CD4-positive, alpha-beta memory T cell (primary cell): Measurements from ENCODE around the gene CENPU. TPM values are rescaled to one million over a fixed set of nuclear protein-coding genes. Genes with fewer than 3 reads are reported as not detected.

Experiments
- CTCF ChIA-PET: fragments of 350-600 bp; sonication (Branson Sonifier 250); formaldehyde crosslinking; loops from one replicate; lab custom pipeline; 2021; ENCODE audit warnings: inconsistent platforms; ENCODE audit not compliant: partially characterized antibody; lab: Charles Lee
- POLR2A ChIA-PET: fragments of 350-600 bp; sonication (Branson Sonifier 250); formaldehyde crosslinking; loops from one replicate; lab custom pipeline; 2021; ENCODE audit not compliant: partially characterized antibody; lab: Charles Lee
- DNase-seq, 5 donors: peaks; one replicate each; pipeline versions ENCODE4 v3.0.0 to v3.0.0-alpha.2; 2020 to 2022; ENCODE audit warnings: mixed read lengths in 1 of 5
- H3K27ac ChIP-seq: one replicate; pipeline ENCODE4 v1.7.0; 2013; ENCODE audit warnings: low read depth, low read length
- H3K27me3 ChIP-seq: 2 replicates; pipeline ENCODE4 v1.7.0; 2013; ENCODE audit warnings: mild to moderate bottlenecking, low read length, moderate library complexity; ENCODE audit not compliant: insufficient read depth
- H3K36me3 ChIP-seq: 2 replicates; pipeline ENCODE4 v1.7.0; 2013; ENCODE audit warnings: mild to moderate bottlenecking, low read length, moderate library complexity; ENCODE audit not compliant: insufficient read depth
- H3K4me1 ChIP-seq: 2 replicates; pipeline ENCODE4 v1.7.0; 2013; ENCODE audit warnings: mild to moderate bottlenecking, low read length, moderate library complexity; ENCODE audit not compliant: insufficient read depth
- H3K4me3 ChIP-seq, 2 donors: one replicate each; pipeline ENCODE4 v1.7.0; 2013; ENCODE audit warnings: low read length in 2 of 2, mild to moderate bottlenecking in 1 of 2
- H3K9me3 ChIP-seq, 2 donors: one replicate each; pipeline ENCODE4 v1.7.0; 2013; ENCODE audit warnings: low read length in 2 of 2, control low read depth in 1 of 2; ENCODE audit not compliant: control insufficient read depth in 1 of 2
- H3K27ac Mint-ChIP-seq, 7 donors: one replicate each; pipeline ENCODE4 v1.8.0; 2020 to 2021; ENCODE audit warnings: mixed read lengths in 7 of 7, mild to moderate bottlenecking in 6 of 7, inconsistent platforms in 3 of 7, moderate library complexity in 3 of 7
- H3K27me3 Mint-ChIP-seq, 2 donors: one replicate each; pipeline ENCODE4 v1.8.0; 2020 to 2021; ENCODE audit warnings: mixed read lengths in 2 of 2
- H3K36me3 Mint-ChIP-seq, 2 donors: one replicate each; pipeline ENCODE4 v1.8.0; 2020 to 2021; ENCODE audit warnings: mixed read lengths in 2 of 2, inconsistent platforms in 1 of 2, mild to moderate bottlenecking in 1 of 2
- H3K4me1 Mint-ChIP-seq, 4 donors: one replicate each; pipeline ENCODE4 v1.8.0; 2020 to 2021; ENCODE audit warnings: mixed read lengths in 4 of 4, mild to moderate bottlenecking in 1 of 4
- H3K4me3 Mint-ChIP-seq, 8 donors: one replicate each; pipeline ENCODE4 v1.8.0; 2020 to 2021; ENCODE audit warnings: mixed read lengths in 8 of 8, mild to moderate bottlenecking in 7 of 8, moderate library complexity in 6 of 8, inconsistent platforms in 3 of 8
- H3K9me3 Mint-ChIP-seq, 8 donors: one replicate each; pipeline ENCODE4 v1.8.0; 2020 to 2021; ENCODE audit warnings: mixed read lengths in 8 of 8, mild to moderate bottlenecking in 5 of 8, inconsistent platforms in 3 of 8, moderate library complexity in 1 of 8
- intact Hi-C: fragments of 100-400 bp; cut with micrococcal nuclease; formaldehyde crosslinking; loops from one replicate; pipeline ENCODE4 v1.15.1; 2023
- polyA plus RNA-seq, 2 donors: library from polyadenylated mRNA; unstranded; fragments of 300-500 nt; fragmentation: Illumina TruSeq; gene quantifications; one replicate each; pipeline ENCODE4 v1.2.3, GENCODE V29; 2021
- total RNA-seq, 2 experiments: library from RNA; stranded (reverse); gene quantifications; one replicate each; pipeline ENCODE4 v1.2.3, GENCODE V29; 2021

Gene CENPU
- total and polyA plus RNA-seq, 4 experiments from 2014 or later: 2.1 to 4.6 (median 3.2) TPM

GRCh38 chr4:184713887-184714286, 20.0 kb downstream of the CENPU start:
- Mint-ChIP-seq H3K27ac (no peak overlapping the region), H3K36me3 (peaks cover 4 to 18% of the 10 kb centered on the region in 2 donors), H3K27me3 (no peaks in the 10 kb centered on the region), H3K9me3 (peaks cover 0 to 3% (median 0%) of the 10 kb centered on the region in 8 donors), H3K4me3 (no peak overlapping the region), H3K4me1 (peaks cover 0 to 3% (median under 1%) of the 10 kb centered on the region in 4 donors)
- Histone ChIP-seq H3K4me1 (no peaks in the 10 kb centered on the region), H3K9me3 (no peaks in the 10 kb centered on the region), H3K36me3 (no peaks in the 10 kb centered on the region), H3K27ac (no peak overlapping the region), H3K4me3 (no peak overlapping the region), H3K27me3 (no peaks in the 10 kb centered on the region)
- ChIA-PET POLR2A (no interaction called here), CTCF (no interaction called here)
- DNase-seq: no peak
- intact Hi-C loops: no loop called here

GRCh38 chr4:184712322-184712721, 21.6 kb downstream of the CENPU start:
- CTCF ChIA-PET: no interaction called here

GRCh38 chr4:184706453-184706852, 27.4 kb downstream of the CENPU start:
- no peak overlapping the region for H3K4me3 ChIP-seq
- DNase-seq: no peak
- H3K27me3 Mint-ChIP-seq: no peaks in the 10 kb centered on the region
- CTCF ChIA-PET: interaction anchor here (0.6 kb wide), 1 partner anchor 28 kb away, joined by 4 read pairs; the partner anchor contains the start of gene CENPU
- H3K4me3 Mint-ChIP-seq: no peak overlapping the region
- H3K27ac ChIP-seq: no peak overlapping the region
- no peaks in the 10 kb centered on the region for H3K9me3 Mint-ChIP-seq
- POLR2A ChIA-PET: interaction anchor here (0.6 to 1.7 kb wide), 2 partner anchors 27 to 38 kb away, joined by 3 to 4 read pairs; partner anchors contain the start of gene CENPU
- H3K27me3 ChIP-seq: no peaks in the 10 kb centered on the region
- H3K36me3 ChIP-seq: no peaks in the 10 kb centered on the region
- H3K4me1 ChIP-seq: peaks cover 7% of the 10 kb centered on the region
- intact Hi-C loops: no loop called here
- H3K9me3 ChIP-seq: no peaks in the 10 kb centered on the region
- H3K36me3 Mint-ChIP-seq: peaks cover 0 to 7% of the 10 kb centered on the region in 2 donors
- H3K4me1 Mint-ChIP-seq: peaks cover 7 to 13% (median 9%) of the 10 kb centered on the region in 4 donors
- H3K27ac Mint-ChIP-seq: peak overlapping the region in 1 of 7 donors; percentile 39

More at GRCh38 chr4:184712322-184712721, 21.6 kb downstream of the CENPU start:
- H3K36me3 ChIP-seq: no peaks in the 10 kb centered on the region
- H3K27ac Mint-ChIP-seq: no peak overlapping the region
- no peaks in the 10 kb centered on the region for H3K27me3 Mint-ChIP-seq
- H3K9me3 Mint-ChIP-seq: no peaks in the 10 kb centered on the region
- no peaks in the 10 kb centered on the region for H3K27me3 ChIP-seq
- H3K36me3 Mint-ChIP-seq: peaks cover 1 to 15% of the 10 kb centered on the region in 2 donors
- H3K4me1 Mint-ChIP-seq: peaks cover 0 to 1% (median 0%) of the 10 kb centered on the region in 4 donors
- H3K4me3 ChIP-seq: no peak overlapping the region
- no peaks in the 10 kb centered on the region for H3K4me1 ChIP-seq
- no peak overlapping the region for H3K27ac ChIP-seq
- DNase-seq: no peak
- H3K9me3 ChIP-seq: no peaks in the 10 kb centered on the region
- H3K4me3 Mint-ChIP-seq: no peak overlapping the region
- POLR2A ChIA-PET: no interaction called here
- intact Hi-C loops: no loop called here

- POLR2A ChIA-PET: no interaction called here
- CTCF ChIA-PET: no interaction called here
- Mint-ChIP-seq H3K27ac (peak overlapping the region in 2 of 7 donors; percentile 1 to 65), H3K9me3 (no peaks in the 10 kb centered on the region), H3K4me1 (peaks cover 7 to 13% (median 9%) of the 10 kb centered on the region in 4 donors), H3K27me3 (no peaks in the 10 kb centered on the region), H3K4me3 (peak overlapping the region in 7 of 8 donors; percentile 2 to 63 (median 35)), H3K36me3 (peaks cover 0 to 10% of the 10 kb centered on the region in 2 donors)
- DNase-seq: peak in 3 of 5 donors; percentile 5 to 7 (median 6)
- intact Hi-C loops: no loop called here
- H3K36me3 ChIP-seq: no peaks in the 10 kb centered on the region
- H3K27me3 ChIP-seq: no peaks in the 10 kb centered on the region
- no peak overlapping the region for H3K27ac ChIP-seq
- peaks cover 7% of the 10 kb centered on the region for H3K4me1 ChIP-seq
- H3K9me3 ChIP-seq: no peaks in the 10 kb centered on the region
- H3K4me3 ChIP-seq: no peak overlapping the region
Observed at GRCh38 chr4:184705692-184706091, 28.2 kb downstream of the CENPU start.

GRCh38 chr4:184702114-184702513, 31.8 kb downstream of the CENPU start:
- intact Hi-C loops: no loop called here
- H3K4me3 Mint-ChIP-seq: no peak overlapping the region
- H3K27me3 Mint-ChIP-seq: no peaks in the 10 kb centered on the region
- no peak overlapping the region for H3K27ac ChIP-seq
- peaks cover 0 to 3% of the 10 kb centered on the region in 2 donors for H3K36me3 Mint-ChIP-seq
- H3K36me3 ChIP-seq: no peaks in the 10 kb centered on the region
- H3K4me1 Mint-ChIP-seq: peaks cover 7 to 13% (median 9%) of the 10 kb centered on the region in 4 donors
- no peak overlapping the region for H3K27ac Mint-ChIP-seq
- H3K4me1 ChIP-seq: peaks cover 7% of the 10 kb centered on the region
- ChIA-PET POLR2A (no interaction called here), CTCF (interaction anchor here (1.0 to 2.1 kb wide), 2 partner anchors 8 to 43 kb away, joined by 3 to 4 read pairs; no protein-coding TSS in a partner anchor)
- no peaks in the 10 kb centered on the region for H3K9me3 ChIP-seq
- H3K27me3 ChIP-seq: no peaks in the 10 kb centered on the region
- no peaks in the 10 kb centered on the region for H3K9me3 Mint-ChIP-seq
- no peak overlapping the region for H3K4me3 ChIP-seq
- no peak for DNase-seq

GRCh38 chr4:184699941-184700340, 34.0 kb downstream of the CENPU start:
- Histone ChIP-seq H3K36me3 (no peaks in the 10 kb centered on the region), H3K27ac (no peak overlapping the region), H3K4me1 (no peaks in the 10 kb centered on the region), H3K9me3 (no peaks in the 10 kb centered on the region), H3K27me3 (no peaks in the 10 kb centered on the region), H3K4me3 (no peak overlapping the region)
- POLR2A ChIA-PET: no interaction called here
- peak overlapping the region in 2 of 7 donors; percentile 18 to 75 for H3K27ac Mint-ChIP-seq
- no peaks in the 10 kb centered on the region for H3K4me1 Mint-ChIP-seq
- H3K9me3 Mint-ChIP-seq: no peaks in the 10 kb centered on the region
- H3K4me3 Mint-ChIP-seq: no peak overlapping the region
- no peaks in the 10 kb centered on the region for H3K27me3 Mint-ChIP-seq
- intact Hi-C loops: no loop called here
- CTCF ChIA-PET: interaction anchor here (0.6 to 1.3 kb wide), 3 partner anchors 46 to 1570 kb away, joined by 3 to 4 read pairs (median 3); no protein-coding TSS in a partner anchor
- peaks cover 5 to 9% of the 10 kb centered on the region in 2 donors for H3K36me3 Mint-ChIP-seq
- DNase-seq: no peak

DNA sequence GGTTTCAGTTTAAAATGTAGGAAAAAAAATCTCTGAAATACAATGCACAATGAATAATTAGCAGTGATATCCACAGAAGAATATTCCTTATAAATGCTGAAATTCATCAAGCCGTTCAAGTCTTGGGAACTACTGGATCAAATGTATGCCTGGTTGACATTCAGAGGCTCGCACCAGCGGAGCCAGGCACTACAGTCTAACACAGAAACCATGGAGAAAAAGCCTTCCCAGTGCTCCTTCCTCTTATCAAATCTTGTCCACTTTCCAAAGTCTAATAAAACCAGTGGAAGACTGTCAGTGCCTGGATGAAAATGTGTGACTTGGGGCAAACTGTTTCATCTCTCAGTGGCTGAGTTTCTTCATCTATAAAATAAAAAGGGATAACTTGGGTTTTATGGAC, 35.9 kb downstream of the CENPU start:
- H3K27ac ChIP-seq: no peak overlapping the region
- Mint-ChIP-seq H3K36me3 (peaks cover 15 to 21% of the 10 kb centered on the region in 2 donors), H3K4me1 (no peaks in the 10 kb centered on the region), H3K27ac (peak overlapping the region in 1 of 7 donors; percentile 3), H3K9me3 (no peaks in the 10 kb centered on the region), H3K27me3 (no peaks in the 10 kb centered on the region), H3K4me3 (no peak overlapping the region)
- DNase-seq: no peak
- H3K4me1 ChIP-seq: no peaks in the 10 kb centered on the region
- POLR2A ChIA-PET: no interaction called here
- CTCF ChIA-PET: interaction anchor here (1.2 kb wide), 1 partner anchor 11 kb away, joined by 3 read pairs; no protein-coding TSS in a partner anchor
- H3K36me3 ChIP-seq: no peaks in the 10 kb centered on the region
- H3K27me3 ChIP-seq: no peaks in the 10 kb centered on the region
- intact Hi-C loops: no loop called here
- no peaks in the 10 kb centered on the region for H3K9me3 ChIP-seq
- H3K4me3 ChIP-seq: no peak overlapping the region
